NCI-H446 (cell line): ENCODE data around the gene MSL3B.

ENCODE experiments used
- DNase-seq, 2 experiments: peaks; one replicate each; lab custom pipeline; 2025; lab: John Stamatoyannopoulos, UW

Gene MSL3B

DNA sequence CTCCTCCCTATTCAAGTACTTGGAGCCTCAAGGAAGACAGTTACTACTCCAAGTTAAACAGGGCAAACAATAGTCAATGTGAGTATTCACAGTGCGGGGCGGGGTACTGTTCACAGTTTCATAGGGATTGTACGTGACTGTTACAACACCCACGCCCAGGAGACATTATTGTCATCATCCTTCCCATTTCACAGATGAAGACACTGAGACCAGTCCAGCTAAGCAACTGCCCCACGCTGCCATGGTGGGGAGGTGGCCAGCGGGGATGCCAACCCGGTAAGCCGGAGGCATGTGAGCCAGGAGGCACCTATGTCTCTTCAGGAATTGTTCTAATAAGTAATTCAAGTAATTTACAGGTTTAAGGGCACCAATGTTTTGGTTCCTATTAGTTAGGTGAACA, 14.8 kb downstream of the MSL3B start:
- DNase-seq, result no peak

DNA sequence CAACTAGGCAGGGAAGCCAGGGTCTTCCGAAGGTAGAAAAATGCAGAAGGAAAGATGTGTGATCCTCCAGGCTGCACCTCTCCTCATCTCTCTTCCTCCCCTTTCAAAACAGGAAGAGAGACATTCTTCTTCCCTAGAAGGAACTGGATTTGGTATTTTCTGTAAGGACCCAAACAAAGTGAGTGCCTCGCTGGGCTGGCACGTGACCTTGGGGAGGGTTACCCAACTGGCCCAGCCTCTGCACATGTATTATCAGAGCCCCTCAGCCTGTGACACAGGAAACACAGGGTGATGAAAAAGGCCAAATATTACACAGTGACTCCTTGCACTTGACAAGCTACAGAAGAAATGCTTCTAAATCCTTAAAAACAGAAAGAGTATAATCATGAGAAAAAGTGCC, 16.1 kb downstream of the MSL3B start:
- DNase-seq, result no peak

DNA sequence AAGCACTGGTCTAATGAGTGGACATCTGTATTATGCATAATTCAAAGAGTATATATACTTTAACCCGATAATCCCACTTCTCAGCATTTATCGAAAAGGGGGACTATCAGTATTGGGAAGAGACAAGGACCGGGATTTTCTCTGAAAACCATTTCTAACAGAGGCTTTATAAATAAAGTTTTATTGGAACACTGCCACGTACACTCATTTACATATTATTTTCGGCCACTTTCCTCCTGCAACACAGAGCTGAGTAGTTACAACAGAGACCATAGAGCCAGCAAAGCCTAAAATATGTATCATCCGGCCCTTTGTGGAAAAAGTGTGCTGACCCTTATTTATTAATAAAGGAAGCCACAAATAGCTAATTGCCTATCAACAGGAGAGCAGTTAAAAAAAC, 17.0 kb downstream of the MSL3B start:
- DNase-seq, result no peak

DNA sequence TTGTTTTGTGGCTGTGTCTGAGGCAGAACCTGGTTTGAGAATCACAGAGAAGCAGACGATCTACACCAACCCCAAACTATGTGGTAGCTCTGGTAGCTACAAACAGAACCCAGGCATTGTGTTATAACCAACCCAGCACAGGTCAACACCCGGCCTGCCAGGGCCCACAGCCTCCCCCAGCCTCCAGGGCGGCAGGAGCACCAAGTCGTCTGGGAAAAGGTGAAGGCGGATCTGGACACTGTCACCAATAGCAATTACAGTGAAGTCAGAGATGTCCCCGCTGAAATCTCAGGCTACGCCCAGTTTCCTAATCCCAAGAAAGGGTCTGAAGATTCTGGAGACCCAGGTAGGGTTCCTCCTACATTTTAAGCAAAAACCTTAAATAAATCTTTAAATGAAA, 17.4 kb downstream of the MSL3B start:
- DNase-seq, result no peak

DNA sequence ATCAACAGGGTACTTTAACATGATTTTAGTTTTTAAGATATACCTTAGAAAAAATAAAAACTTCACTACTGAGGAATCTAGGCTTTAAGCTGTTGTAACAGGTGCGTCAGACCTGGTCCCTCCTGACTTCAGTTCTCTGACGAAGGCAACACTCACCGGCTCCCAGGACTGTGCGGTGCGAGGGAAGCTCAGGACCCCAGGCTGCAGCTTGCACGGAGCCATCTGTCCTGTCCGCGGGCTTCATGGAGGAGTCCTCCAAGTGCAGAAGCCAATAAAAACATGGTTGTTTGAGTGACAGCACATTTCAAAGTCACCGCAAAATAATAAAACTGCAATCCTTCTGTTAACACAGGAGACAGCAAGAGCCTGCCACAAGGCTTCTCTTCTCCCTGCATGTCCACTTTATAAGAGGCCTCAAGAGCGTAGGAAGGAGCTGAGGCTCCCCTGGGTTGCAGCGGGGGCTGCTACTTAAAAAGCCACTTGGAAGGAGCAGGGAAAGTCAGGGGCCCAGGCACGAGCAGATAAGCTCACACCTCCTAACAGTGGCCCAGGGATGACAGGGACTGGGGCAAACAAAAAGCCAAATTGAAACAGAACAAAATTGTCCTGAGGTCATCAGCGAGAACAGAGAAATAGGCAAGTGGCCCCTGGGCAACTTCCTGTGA, 18.4 kb downstream of the MSL3B start:
- no peak for DNase-seq

DNA sequence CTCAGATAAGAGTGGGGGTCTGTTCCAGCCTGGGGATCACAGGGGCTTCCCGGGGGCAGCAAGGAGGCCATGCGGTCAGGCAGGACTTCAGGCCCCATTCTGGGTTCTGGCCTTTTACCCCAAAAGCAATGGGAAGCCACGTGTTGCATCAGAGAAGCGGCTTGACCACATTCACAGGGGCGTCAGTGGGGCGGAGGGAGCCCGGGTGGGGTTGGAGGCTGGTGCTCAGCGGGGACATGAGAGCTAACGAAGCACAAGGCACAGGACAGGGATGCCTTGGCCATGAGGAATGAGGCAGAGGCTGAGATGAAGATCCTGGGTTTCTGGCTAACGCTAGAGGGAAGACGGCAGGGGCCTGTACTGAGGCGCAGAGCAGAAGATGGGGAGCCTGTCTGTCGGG, 19.9 kb downstream of the MSL3B start:
- DNase-seq, result no peak

DNA sequence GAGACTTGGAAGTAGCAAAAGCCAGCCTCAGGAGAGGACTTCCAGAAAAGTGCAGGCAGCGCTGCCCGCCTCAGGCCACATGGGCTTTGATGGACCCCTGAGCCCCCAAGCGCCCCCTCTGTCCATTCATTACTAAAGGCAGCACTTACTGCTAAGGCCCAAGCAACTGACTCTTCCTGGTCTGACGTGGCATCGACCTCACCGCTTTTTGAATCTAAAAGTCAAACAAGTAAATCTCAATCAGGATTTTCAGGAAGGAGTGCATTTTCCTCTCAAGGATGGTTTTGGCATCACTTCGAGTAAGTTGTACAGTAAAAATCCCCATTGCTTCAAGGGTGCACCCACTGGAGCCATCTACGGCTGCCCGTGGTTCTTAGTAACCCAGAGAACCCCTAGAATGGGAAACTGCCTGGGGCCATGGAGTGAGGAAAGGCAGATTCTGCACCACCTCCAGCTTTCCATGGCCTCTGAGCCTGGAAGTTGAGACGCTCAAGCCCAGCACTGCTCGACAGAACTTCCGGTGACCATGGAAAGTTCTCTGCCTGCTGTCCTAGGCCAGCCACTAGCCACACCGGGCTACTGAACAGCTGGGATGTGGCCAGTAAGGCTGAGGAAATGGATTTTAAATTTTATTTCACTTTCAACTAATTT, 20.8 kb downstream of the MSL3B start:
- DNase-seq, result no peak

DNA sequence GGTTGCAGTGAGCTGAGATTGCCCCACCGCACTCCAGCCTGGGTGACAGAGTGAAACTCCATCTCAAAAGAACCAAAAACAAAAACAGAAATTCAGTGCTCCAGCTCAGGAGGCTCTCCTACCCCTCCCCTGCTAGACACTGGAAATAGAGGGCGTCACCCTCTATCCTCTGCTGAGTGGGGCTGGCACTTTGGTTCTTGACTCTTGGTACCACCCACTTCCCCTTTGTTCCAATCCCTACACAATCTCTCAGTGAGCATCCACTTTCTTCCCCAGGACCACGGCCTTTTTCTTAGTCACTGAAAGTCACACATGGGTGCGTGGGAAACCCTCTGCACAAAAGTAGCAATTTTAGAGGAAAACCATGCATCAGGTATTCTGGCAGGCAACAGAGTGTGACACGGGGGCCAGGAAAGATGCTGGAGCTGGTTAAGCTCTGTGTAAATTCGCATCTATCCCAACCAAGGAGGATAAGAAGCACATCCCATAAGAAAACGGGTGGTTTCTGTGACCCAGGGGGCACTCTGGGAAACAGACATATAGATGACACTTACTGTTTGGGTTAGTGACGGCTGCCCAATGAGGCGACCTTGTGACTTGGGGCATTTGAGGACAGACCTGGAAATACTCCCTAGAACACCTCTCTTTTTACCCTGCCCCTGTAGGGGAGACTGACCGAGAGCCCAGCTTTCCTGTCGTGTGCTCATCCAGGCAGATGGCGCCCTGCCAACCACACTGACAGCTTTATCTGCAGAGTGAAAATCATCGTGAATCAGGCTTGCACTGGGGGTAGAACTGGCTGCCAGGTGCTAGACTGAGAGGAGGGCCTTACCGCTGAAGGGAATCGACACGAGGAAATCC, 21.6 kb downstream of the MSL3B start:
- DNase-seq, result no peak

DNA sequence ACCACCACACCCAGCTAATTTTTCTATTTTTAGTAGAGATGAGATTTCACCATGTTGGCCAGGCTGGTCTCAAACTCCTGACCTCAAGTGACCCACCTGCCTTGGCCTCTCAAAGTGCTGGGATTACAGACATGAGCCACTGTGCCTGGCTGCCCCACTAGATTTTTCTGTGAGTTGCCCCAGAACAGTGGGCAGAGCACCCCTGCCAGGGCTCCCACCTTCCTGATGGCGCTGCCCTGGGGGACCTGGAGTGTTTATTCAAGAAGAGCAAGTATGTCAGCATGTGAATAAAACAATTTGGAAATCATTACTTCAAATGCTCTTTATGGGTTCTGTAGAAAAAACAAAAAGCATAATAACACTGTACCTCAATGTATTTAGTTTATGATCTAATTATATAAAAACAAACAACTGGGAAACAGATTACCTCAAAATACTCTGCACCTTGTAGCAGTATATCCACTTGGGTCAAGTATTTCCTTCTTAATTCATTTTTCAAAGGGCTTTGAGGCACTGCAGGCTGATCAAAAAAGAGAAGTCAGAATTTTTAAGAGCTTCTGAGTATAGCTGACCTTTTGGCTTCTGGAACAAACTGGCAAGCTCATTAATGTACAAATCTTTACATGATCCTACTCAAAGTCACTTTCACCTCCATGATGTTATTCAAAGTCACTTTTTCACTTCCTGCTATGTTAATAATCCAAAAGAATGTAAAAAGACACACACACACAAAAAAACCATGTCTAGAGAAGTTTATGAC, 22.7 kb downstream of the MSL3B start:
- no peak for DNase-seq

DNA sequence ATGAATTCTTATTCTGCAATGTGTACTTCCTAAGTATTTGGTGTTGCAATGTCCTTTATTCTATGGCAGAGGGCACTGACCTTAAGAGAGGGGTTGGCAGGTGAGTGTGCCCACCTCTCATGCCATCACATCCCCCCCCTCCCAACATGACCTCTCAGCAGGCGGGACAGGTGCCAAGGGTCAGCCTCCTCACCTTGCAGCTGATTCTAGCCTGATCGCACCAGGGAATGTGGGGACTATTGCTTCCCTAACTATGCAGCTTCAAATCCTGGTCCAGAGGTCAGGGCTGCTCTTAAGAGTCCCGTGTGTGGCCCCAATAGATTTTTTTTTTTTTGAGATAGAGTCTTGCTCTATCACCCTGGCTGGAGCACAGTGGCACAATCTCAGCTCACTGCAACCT, 23.4 kb downstream of the MSL3B start:
- no peak for DNase-seq

DNA sequence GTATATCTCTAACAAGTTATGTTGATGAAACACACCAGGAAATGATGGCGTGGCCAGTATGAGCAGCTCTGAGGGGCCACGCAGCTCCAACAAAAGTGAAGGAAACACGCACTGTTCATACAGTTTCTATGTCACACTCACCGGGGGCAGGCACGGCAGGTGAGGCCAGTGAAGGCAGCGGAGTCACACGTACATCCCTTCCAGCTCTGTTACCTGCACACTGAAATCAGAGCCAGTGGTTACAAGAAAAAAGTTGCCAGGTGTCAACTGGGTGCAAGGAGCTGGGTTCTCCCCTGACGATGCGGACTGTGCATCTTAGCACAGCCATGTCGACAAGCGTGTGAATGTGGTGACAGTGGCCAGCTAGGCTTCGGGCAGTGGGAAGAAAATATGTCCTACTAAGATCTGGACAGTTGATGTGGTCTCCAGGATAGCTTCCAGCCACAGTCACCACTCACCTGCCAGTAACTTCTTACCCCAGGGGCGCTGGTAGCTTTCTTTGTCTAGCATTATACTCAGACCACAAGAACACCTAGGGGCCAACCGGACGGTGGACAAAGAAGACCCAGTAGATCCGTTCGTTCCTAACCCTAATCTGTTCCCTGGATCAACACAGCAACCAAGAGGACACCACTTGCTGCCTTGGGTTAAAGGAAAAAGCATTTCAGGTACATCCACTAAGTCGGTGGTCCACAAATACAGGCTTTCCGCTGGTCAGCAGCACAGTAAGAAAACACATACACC, 23.9 kb downstream of the MSL3B start:
- no peak for DNase-seq

DNA sequence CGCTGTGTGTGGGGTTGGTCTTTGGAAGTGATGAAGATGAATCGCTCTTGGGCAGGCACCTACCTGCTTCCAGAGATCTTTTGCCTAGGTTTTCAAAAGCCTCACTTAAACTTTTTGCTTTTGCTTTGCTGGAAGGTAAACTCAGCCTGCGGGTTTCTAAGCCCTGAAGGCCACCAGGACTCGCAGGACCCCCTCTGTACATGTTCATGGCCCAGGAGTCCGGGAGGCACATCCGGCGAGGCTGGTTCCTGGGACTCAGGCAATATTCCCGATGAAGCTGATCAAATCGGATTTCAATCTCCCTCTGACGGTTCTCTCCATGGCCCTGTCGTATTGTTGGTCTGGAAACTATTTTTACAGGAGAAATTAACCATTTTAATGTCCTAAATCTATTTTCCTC, 27.0 kb downstream of the MSL3B start:
- no peak for DNase-seq

DNA sequence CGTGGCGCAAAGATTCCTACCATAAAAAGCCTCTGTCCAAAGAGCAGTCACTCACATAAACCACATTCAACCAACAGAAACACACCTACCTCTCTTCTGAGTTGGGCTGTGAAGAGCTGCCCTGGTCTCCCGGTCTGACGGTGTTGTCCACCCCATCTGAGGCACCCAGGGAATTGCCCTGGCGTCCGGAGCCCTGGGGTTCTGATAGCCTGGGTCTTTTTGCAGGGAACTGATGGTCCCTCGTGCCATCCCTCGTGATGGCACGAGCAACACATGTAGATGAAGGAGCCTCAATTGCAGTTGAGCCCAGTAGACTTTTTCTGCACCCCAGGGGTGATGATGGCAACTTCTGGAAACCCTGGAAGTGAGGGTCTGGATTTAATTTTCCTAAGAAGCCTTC, 27.7 kb downstream of the MSL3B start:
- no peak for DNase-seq

DNA sequence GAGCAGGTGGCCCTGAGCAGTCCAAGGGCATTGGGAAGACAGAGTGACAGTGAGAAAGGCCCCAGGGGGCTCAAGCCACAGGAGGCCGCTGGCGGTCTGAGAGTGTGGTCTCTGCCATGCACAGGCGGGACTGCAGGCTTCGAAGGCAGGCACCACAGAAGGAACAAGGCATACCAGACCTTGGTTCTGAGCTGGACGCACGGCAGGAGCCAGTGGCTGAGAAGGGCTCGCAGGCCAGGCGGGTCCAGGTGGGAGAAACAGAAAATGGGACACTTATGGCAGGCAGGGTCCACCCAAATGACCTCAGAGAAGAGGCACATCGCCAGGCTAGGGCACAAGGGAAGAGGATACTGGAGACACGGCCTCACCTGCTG, 28.8 kb downstream of the MSL3B start:
- DNase-seq, result no peak

DNA sequence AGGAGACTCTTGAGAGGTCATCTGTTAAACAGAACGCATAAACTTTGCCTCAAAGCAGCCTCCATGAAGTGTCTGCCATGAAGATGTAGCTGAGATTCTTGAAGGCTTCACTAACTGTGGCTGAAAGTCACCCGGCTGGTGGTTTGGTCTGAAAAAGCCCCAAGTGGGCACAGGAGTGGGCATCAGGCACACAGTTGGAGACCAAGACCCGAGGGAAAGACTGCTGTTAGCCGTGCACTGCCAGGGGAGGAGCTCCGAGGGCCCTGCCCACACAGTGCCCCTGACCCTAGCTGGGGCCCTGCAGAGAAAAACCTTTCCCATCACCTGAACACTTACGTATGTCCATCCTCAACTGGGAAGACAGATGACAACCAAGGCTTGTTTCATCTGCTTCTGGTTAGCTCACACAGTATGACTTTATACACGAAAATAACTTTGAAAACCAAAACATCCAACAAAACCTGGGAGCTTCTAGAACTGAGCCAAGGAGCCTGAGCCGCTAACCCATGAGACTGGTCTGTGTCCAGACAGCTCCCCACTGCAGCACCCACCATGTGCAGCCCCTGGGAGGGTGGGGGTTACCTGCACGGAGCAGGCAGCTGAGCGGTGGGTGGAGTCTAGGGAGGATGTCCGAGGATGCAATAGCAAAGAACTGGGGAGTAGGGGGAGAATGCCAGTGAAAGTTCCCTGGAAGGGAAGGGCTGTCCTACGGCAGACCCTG, 29.3 kb downstream of the MSL3B start:
- DNase-seq, result no peak

DNA sequence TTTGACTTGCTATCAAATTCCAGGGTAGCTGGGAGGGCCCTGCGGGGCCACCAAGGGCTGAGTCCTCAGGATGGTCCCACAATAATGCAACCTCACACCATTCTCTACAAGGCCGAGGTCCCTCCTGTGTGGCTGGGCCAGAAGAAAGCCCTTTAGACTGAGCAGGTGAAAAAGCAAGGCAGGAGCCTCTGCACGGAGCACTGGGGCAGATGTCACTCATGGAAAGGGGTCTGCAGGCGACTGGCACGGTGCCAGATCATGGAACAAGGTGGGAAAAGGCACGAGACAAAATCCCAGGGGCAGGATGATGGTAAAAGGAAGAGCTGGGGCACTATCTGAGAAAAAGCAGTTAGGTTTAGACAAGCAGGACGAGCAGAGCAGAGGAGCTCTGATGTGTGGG, 29.9 kb downstream of the MSL3B start:
- DNase-seq, result no peak

DNA sequence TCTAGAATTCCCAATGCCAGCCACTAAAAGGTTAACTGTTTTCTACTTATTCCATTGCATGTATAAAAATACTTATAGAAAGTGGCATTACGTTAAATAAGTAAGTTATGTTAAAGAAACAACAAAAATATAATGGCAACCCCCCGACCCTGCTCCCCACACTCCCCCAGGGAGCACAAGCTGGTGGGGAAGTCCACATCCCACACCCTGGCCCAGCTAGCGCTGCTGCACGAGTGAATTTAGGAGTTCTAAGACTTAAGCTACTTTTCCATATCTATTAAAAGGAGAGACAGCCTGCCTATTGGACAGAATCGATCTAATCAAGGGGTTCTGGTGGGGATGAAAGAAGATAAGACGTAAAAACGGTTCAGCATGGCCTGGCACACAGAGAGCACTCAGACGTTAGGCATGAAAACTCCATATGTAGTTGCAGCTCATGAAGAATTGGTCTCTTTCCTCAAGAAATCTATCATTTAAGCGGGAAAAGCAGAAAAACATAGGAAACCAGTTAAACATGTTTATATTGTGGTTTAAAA, 30.4 kb downstream of the MSL3B start:
- no peak for DNase-seq

DNA sequence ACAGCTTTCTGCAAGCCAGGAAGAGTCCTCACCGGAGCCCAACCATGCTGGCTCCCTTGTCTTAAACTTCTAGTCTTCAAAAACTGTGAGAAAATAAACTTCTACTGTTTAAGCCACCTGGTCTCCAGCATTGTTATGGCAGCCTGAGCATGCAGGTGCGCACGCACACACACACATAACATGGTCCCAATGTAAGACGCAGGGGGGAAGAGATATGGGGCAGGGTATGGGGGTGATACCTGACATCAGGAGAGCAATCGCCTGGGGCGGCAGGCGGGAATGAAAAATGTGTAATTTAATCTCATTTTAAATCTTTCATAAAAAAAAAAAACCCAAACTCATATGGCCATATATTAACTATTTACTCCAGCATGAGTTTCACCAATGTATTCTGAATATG, 31.8 kb downstream of the MSL3B start:
- DNase-seq, result no peak

DNA sequence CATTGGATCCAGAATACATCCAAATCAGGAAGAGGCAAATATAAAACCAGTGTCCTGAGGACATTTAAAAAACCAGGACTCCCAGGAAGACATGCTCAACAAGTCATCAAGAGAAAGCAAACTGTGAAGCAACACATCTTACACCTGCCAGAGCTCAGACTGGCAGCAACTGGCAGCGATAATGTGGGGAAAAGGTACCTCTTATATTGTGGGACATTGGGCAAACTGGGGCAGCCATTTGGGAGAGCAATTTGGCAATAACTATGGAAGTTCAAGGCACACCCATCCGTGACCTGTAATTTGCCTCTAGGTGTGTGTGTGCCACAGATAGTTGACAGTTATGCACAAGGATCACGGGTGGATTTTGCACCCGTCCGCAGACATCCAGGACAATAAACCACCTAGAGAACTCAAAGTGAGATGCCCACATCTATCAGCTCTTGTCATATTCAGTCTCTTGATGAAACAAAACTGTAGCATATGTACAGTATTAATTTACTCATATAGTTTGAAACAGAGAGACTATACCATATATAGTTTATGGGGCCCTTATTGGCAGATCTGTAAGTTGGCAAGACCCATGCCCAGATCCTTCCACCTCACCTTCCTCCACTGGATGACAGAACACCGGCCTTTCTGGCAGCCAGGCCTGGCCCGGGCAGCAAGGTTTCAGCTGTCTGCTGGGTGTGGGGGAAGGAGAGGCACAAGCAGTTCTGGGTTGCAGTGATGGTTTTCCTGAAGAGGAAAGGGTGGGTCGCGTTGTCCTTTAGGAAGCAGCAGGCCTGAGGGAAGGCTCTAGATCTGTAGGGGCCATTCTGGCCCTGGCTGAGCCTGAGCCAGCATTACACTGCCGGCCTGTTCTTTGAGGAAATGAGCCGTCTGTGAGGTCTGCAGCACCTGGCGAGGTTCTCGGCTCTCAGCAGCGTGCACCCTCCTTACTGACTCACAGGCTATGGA, 32.7 kb downstream of the MSL3B start:
- DNase-seq, result no peak

DNA sequence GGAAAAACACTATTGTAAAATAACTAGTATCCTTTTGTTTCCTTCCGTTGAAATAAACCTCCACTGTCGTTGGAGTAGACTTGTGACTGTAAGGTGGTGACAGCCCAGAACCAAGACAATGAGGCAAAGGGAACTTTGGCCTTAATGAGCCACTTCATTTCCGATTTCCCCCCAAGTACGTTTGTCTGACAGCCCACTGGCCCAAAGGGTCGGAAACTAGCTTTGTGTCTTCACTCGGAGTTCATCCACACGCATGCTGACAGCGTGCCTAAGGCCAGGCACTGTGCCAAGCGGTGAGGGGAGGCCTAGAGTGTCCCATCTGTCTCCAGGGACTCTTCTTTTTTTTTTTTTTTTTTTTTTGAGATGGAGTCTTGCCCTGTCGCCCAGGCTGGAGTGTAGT, 34.8 kb downstream of the MSL3B start:
- peak in 1 of 2 experiments; percentile 41 for DNase-seq
